Measurements from ENCODE around the gene COMMD4. TPM values are rescaled to one million over a fixed set of nuclear protein-coding genes. Genes with fewer than 3 reads are reported as not detected.
A peak's percentile ranks its signal among the peaks of the same experiment; 100 is the strongest.
"Not testable (repeated sequence)": the region's sequence is repeated elsewhere in the genome, so short reads cannot be mapped to it uniquely, and the experiment has no call there.

Gene COMMD4
- total RNA-seq, 1 donor from 2014 or later = 95.6 TPM

- Mint-ChIP-seq H3K9me3 (ENCODE audit: low read depth) (no peaks in the 10 kb centered on the region), H3K4me3 (ENCODE audit: low read depth) (no peak overlapping the region), H3K27ac (no peak overlapping the region), H3K27me3 (no peaks in the 10 kb centered on the region), H3K36me3 (ENCODE audit: insufficient read depth) (peaks cover 2% of the 10 kb centered on the region), H3K4me1 (ENCODE audit: low read depth) (peaks cover 15% of the 10 kb centered on the region)
- no peak for DNase-seq (ENCODE audit: low spot score, unreplicated experiment)
- TF ChIP-seq CTCF (IDR thresholded peaks at IDR 0.05; ENCODE audit: unreplicated experiment) = no peak
These were observed 3.8 kb downstream of the COMMD4 start for GRCh38 chr15:75339531-75340240.

DNA sequence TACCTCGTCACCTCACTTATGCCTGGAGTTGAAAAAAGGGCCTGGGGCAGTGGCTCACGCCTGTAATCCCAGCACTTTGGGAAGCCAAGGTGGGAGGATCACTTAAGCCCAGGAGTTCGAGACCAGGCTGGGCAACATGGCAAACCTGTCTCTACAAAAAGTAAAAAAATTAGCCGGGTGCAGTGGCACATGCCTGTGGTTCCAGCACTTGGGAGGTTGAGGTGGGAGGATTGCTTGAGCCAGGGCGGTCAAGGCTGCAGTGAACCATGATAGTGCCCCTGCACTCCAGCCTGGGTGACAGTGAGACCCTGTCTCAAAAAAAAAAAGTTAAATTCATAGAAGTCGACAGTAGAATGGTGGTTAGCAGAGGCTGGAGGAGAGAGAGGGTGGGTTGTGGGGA is 6.4 kb downstream of the COMMD4 start:
- Mint-ChIP-seq H3K4me1 (ENCODE audit: low read depth) (peaks cover 1% of the 10 kb centered on the region), H3K4me3 (ENCODE audit: low read depth) (no peak overlapping the region), H3K27ac (no peak overlapping the region), H3K9me3 (ENCODE audit: low read depth) (no peaks in the 10 kb centered on the region), H3K36me3 (ENCODE audit: insufficient read depth) (peaks cover 2% of the 10 kb centered on the region), H3K27me3 (no peaks in the 10 kb centered on the region)
- DNase-seq (ENCODE audit: low spot score, unreplicated experiment) = no peak
- TF ChIP-seq CTCF (IDR thresholded peaks at IDR 0.05; ENCODE audit: unreplicated experiment) = no peak

GRCh38 chr15:75343953-75344352 is 8.1 kb downstream of the COMMD4 start:
- peak overlapping the region; percentile 71 for H3K27ac Mint-ChIP-seq
- H3K9me3 Mint-ChIP-seq (ENCODE audit: low read depth); H3K27me3 Mint-ChIP-seq; H3K4me3 Mint-ChIP-seq (ENCODE audit: low read depth); H3K36me3 Mint-ChIP-seq (ENCODE audit: insufficient read depth); H3K4me1 Mint-ChIP-seq (ENCODE audit: low read depth); DNase-seq (ENCODE audit: low spot score, unreplicated experiment): not testable (repeated sequence)

GRCh38 chr15:75346796-75347221 is 10.9 kb downstream of the COMMD4 start, which contains the start of gene NEIL1:
Gene NEIL1, plus strand, starts transcription at chr15:75347039. Its CDS starts 1,867 bp downstream, at chr15:75348906.
- no peak for TF ChIP-seq CTCF (IDR thresholded peaks at IDR 0.05; ENCODE audit: unreplicated experiment)
- Mint-ChIP-seq H3K4me1 (ENCODE audit: low read depth) (peaks cover 5% of the 10 kb centered on the region), H3K4me3 (ENCODE audit: low read depth) (peak within 1 kb of the TSS; percentile 82), H3K36me3 (ENCODE audit: insufficient read depth) (no peaks in the 10 kb centered on the region), H3K9me3 (ENCODE audit: low read depth) (no peaks in the 10 kb centered on the region), H3K27me3 (no peaks in the 10 kb centered on the region), H3K27ac (peak within 1 kb of the TSS; percentile 25)
- DNase-seq (ENCODE audit: low spot score, unreplicated experiment) = no peak

- Mint-ChIP-seq H3K4me3 (ENCODE audit: low read depth) (peak overlapping the region; percentile 82), H3K9me3 (ENCODE audit: low read depth) (no peaks in the 10 kb centered on the region), H3K4me1 (ENCODE audit: low read depth) (peaks cover 5% of the 10 kb centered on the region), H3K27me3 (no peaks in the 10 kb centered on the region), H3K27ac (peak overlapping the region; percentile 25), H3K36me3 (ENCODE audit: insufficient read depth) (no peaks in the 10 kb centered on the region)
- peak; percentile 43 for DNase-seq (ENCODE audit: low spot score, unreplicated experiment)
- no peak for TF ChIP-seq CTCF (IDR thresholded peaks at IDR 0.05; ENCODE audit: unreplicated experiment)
These were observed 11.6 kb downstream of the COMMD4 start for GRCh38 chr15:75347222-75348033.

All from progenitor cell of endocrine pancreas (in vitro differentiated cells).